ENCODE data around the gene GRIFIN.

Gene GRIFIN

GRCh38 chr7:2437537-2438148 lies 38.6 kb downstream of the GRIFIN start:
- TF ChIP-seq, protein P1, sequence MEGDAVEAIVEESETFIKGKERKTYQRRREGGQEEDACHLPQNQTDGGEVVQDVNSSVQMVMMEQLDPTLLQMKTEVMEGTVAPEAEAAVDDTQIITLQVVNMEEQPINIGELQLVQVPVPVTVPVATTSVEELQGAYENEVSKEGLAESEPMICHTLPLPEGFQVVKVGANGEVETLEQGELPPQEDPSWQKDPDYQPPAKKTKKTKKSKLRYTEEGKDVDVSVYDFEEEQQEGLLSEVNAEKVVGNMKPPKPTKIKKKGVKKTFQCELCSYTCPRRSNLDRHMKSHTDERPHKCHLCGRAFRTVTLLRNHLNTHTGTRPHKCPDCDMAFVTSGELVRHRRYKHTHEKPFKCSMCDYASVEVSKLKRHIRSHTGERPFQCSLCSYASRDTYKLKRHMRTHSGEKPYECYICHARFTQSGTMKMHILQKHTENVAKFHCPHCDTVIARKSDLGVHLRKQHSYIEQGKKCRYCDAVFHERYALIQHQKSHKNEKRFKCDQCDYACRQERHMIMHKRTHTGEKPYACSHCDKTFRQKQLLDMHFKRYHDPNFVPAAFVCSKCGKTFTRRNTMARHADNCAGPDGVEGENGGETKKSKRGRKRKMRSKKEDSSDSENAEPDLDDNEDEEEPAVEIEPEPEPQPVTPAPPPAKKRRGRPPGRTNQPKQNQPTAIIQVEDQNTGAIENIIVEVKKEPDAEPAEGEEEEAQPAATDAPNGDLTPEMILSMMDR (IDR thresholded peaks at IDR 0.05; ENCODE audit: insufficient read depth, low read length, poor library complexity, severe bottlenecking), result no peak
- no peaks in the 10 kb centered on the region for H3K27me3 ChIP-seq (replicated peaks; ENCODE audit: control insufficient read depth, insufficient read depth, low read length)
- no peak for DNase-seq (ENCODE audit: extremely low read depth, insufficient read length)
- H3K4me3 ChIP-seq (replicated peaks; ENCODE audit: low read depth, low read length), result no peak overlapping the region
- peaks cover 21% of the 10 kb centered on the region for H3K36me3 ChIP-seq (ENCODE audit: control insufficient read depth, insufficient read depth, low read length)

GRCh38 chr7:2437136-2437535 lies 39.1 kb downstream of the GRIFIN start:
- no peak overlapping the region for H3K4me3 ChIP-seq (replicated peaks; ENCODE audit: low read depth, low read length)
- H3K36me3 ChIP-seq (ENCODE audit: control insufficient read depth, insufficient read depth, low read length), result peaks cover 26% of the 10 kb centered on the region
- TF ChIP-seq, protein P1 (IDR thresholded peaks at IDR 0.05; ENCODE audit: insufficient read depth, low read length, poor library complexity, severe bottlenecking), result no peak
- no peak for DNase-seq (ENCODE audit: extremely low read depth, insufficient read length)
- no peaks in the 10 kb centered on the region for H3K27me3 ChIP-seq (replicated peaks; ENCODE audit: control insufficient read depth, insufficient read depth, low read length)

- no peak for DNase-seq (ENCODE audit: extremely low read depth, insufficient read length)
- peaks cover 27% of the 10 kb centered on the region for H3K36me3 ChIP-seq (ENCODE audit: control insufficient read depth, insufficient read depth, low read length)
- no peak overlapping the region for H3K4me3 ChIP-seq (replicated peaks; ENCODE audit: low read depth, low read length)
- TF ChIP-seq, protein P1 (IDR thresholded peaks at IDR 0.05; ENCODE audit: insufficient read depth, low read length, poor library complexity, severe bottlenecking), result no peak
- no peaks in the 10 kb centered on the region for H3K27me3 ChIP-seq (replicated peaks; ENCODE audit: control insufficient read depth, insufficient read depth, low read length)
Observed at GRCh38 chr7:2436341-2437104, 39.7 kb downstream of the GRIFIN start.

GRCh38 chr7:2435146-2435545 lies 41.1 kb downstream of the GRIFIN start:
- H3K27me3 ChIP-seq (replicated peaks; ENCODE audit: control insufficient read depth, insufficient read depth, low read length), result no peaks in the 10 kb centered on the region
- DNase-seq (ENCODE audit: extremely low read depth, insufficient read length), result no peak

GRCh38 chr7:2433713-2434550 lies 42.3 kb downstream of the GRIFIN start:
- H3K36me3 ChIP-seq (ENCODE audit: control insufficient read depth, insufficient read depth, low read length), result peaks cover 27% of the 10 kb centered on the region

More at GRCh38 chr7:2435146-2435545, 41.1 kb downstream of the GRIFIN start:
- Histone ChIP-seq H3K4me3 (replicated peaks; ENCODE audit: low read depth, low read length) (no peak overlapping the region), H3K36me3 (ENCODE audit: control insufficient read depth, insufficient read depth, low read length) (peaks cover 27% of the 10 kb centered on the region)
- TF ChIP-seq, protein P1 (IDR thresholded peaks at IDR 0.05; ENCODE audit: insufficient read depth, low read length, poor library complexity, severe bottlenecking), result no peak

More at GRCh38 chr7:2433713-2434550, 42.3 kb downstream of the GRIFIN start:
- H3K4me3 ChIP-seq (replicated peaks; ENCODE audit: low read depth, low read length), result no peak overlapping the region
- TF ChIP-seq, protein P1 (IDR thresholded peaks at IDR 0.05; ENCODE audit: insufficient read depth, low read length, poor library complexity, severe bottlenecking), result no peak
- DNase-seq (ENCODE audit: extremely low read depth, insufficient read length), result no peak
- H3K27me3 ChIP-seq (replicated peaks; ENCODE audit: control insufficient read depth, insufficient read depth, low read length), result no peaks in the 10 kb centered on the region

All from GM06990 (cell line).